ENCODE measurements around the gene MYBPC2. TPM values are rescaled to one million over a fixed set of nuclear protein-coding genes. Genes with fewer than 3 reads are reported as not detected.

Gene MYBPC2
- polyA plus RNA-seq, 6 donors from 2014 or later = 0.44 to 6.6 (median 1.2) TPM; not detected in 1

GRCh38 chr19:50498219-50499056 lies 65.7 kb downstream of the MYBPC2 start:
- DNase-seq (no peak), ATAC-seq (ENCODE audit: low read depth in 2 of 2) (no peak)
- Mint-ChIP-seq H3K36me3 (no peaks in the 10 kb centered on the region), H3K27ac (no peak overlapping the region), H3K4me3 (no peak overlapping the region), H3K4me1 (peaks cover 0 to 10% (median 2%) of the 10 kb centered on the region in 3 donors), H3K27me3 (no peaks in the 10 kb centered on the region), H3K9me3 (no peaks in the 10 kb centered on the region)

DNA sequence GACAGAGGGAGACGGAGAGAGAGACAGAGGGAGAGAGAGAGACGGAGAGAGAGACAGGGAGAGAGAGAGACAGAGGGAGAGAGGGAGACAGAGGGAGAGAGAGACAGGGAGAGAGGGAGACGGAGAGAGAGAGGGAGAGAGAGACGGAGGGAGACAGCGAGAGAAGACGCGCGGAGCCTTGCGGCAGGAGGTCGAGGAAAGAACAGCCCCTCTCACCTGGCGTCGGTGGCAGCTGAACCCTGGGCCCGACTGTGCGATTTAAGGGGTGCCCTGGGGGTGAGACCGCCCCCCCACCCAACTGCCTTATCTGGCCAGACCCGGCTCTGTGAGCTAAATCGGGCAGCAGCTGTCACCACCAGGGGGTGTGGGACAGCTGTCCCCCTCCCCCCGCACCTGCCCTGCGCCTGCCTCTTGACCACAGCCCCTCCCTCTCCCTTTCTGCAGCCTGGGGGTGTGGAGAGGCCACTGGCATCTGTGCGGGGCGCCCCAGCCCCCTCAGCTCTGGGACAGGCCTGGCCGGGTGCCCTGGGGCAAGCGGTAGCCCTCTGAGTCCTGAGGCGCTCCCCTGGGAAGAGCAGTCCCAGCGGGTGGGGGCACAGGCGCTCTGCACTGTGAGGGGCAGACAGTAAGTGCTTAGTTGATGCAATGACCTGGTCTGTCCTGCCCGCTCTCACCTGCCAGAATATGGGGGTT lies 67.5 kb downstream of the MYBPC2 start:
- no peaks in the 10 kb centered on the region for H3K27me3 Mint-ChIP-seq
- ATAC-seq (ENCODE audit: low read depth in 2 of 2) = peak; percentile 50 to 66
- DNase-seq = no peak
- H3K27ac Mint-ChIP-seq = peak overlapping the region in 1 of 6 donors; percentile 42
- H3K4me3 Mint-ChIP-seq = no peak overlapping the region
- H3K9me3 Mint-ChIP-seq = no peaks in the 10 kb centered on the region
- peaks cover 0 to 10% (median 2%) of the 10 kb centered on the region in 3 donors for H3K4me1 Mint-ChIP-seq
- H3K36me3 Mint-ChIP-seq = no peaks in the 10 kb centered on the region

DNA sequence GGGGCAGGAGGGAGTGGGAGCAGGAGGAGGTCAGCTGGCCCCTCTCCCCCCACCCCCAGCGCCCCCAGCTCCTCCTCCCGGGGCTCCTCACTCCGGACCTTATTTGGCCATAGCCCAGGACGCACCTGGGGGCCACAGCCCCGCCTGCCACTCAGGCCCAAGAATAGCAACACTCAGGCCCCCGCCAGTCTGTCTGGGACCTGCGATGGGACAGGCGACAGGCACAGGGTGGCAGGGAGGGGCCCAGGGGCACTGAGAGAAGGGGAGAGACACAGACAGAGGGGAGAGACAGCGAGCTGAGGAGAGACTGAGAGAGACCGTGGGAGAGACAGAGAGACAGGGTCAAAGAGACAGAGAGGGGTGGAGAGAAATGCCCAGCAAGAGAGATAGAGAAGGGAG lies 68.1 kb downstream of the MYBPC2 start:
- ATAC-seq (ENCODE audit: low read depth in 2 of 2) (peak in 1 of 2 donors; percentile 16), DNase-seq (no peak)
- no peaks in the 10 kb centered on the region for H3K9me3 Mint-ChIP-seq
- no peak overlapping the region for H3K4me3 Mint-ChIP-seq
- peaks cover 0 to 10% (median 2%) of the 10 kb centered on the region in 3 donors for H3K4me1 Mint-ChIP-seq
- peak overlapping the region in 2 of 6 donors; percentile 42 to 81 for H3K27ac Mint-ChIP-seq
- no peaks in the 10 kb centered on the region for H3K27me3 Mint-ChIP-seq
- no peaks in the 10 kb centered on the region for H3K36me3 Mint-ChIP-seq

- DNase-seq = no peak
- Mint-ChIP-seq H3K27ac (peak overlapping the region in 2 of 6 donors; percentile 42 to 81), H3K4me3 (no peak overlapping the region), H3K9me3 (no peaks in the 10 kb centered on the region), H3K4me1 (peaks cover 0 to 10% (median 2%) of the 10 kb centered on the region in 3 donors), H3K36me3 (no peaks in the 10 kb centered on the region), H3K27me3 (no peaks in the 10 kb centered on the region)
- peak in 1 of 2 donors; percentile 13 for ATAC-seq (ENCODE audit: low read depth in 2 of 2)
Observed at GRCh38 chr19:50501186-50501567, 68.5 kb downstream of the MYBPC2 start.

GRCh38 chr19:50501568-50502475 lies 69.1 kb downstream of the MYBPC2 start:
- Mint-ChIP-seq H3K9me3 (no peaks in the 10 kb centered on the region), H3K27ac (peak overlapping the region in 2 of 6 donors; percentile 21 to 44), H3K27me3 (no peaks in the 10 kb centered on the region), H3K4me1 (peaks cover 0 to 13% (median 2%) of the 10 kb centered on the region in 3 donors), H3K36me3 (peaks cover 0 to 2% of the 10 kb centered on the region in 2 donors), H3K4me3 (no peak overlapping the region)
- ATAC-seq (ENCODE audit: low read depth in 2 of 2) (no peak), DNase-seq (no peak)

GRCh38 chr19:50505856-50506611 lies 73.3 kb downstream of the MYBPC2 start:
- no peak overlapping the region for H3K4me3 Mint-ChIP-seq

DNA sequence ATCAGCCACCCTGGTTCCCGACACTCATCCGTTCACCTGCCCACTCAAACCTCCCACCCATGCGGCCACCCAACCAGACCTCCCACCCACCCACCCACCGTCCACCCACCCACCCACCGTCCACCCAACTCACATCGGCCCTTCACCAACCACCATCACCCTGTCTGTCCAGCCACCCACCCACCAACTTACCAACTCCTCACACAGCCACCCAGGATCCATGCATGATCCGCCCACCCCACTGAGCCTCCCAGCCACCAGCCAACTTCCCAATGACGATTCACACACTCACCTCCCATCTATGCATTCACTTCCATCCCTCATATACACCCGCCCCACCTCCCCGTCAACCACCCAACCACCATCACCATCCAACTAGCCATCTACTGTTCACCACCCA lies 74.0 kb downstream of the MYBPC2 start:
- peaks cover 0 to 2% (median 0%) of the 10 kb centered on the region in 7 donors for H3K9me3 Mint-ChIP-seq
- H3K27me3 Mint-ChIP-seq = no peaks in the 10 kb centered on the region
- H3K4me3 Mint-ChIP-seq = no peak overlapping the region
- no peak for DNase-seq
- peaks cover 0 to 16% of the 10 kb centered on the region in 2 donors for H3K36me3 Mint-ChIP-seq
- peak overlapping the region in 1 of 6 donors; percentile 96 for H3K27ac Mint-ChIP-seq
- no peak for ATAC-seq (ENCODE audit: low read depth in 2 of 2)
- peaks cover 20 to 38% (median 21%) of the 10 kb centered on the region in 3 donors for H3K4me1 Mint-ChIP-seq

More at GRCh38 chr19:50505856-50506611, 73.3 kb downstream of the MYBPC2 start:
- Mint-ChIP-seq H3K27me3 (no peaks in the 10 kb centered on the region), H3K4me1 (peaks cover 13 to 33% (median 15%) of the 10 kb centered on the region in 3 donors), H3K9me3 (no peaks in the 10 kb centered on the region), H3K36me3 (peaks cover 0 to 9% of the 10 kb centered on the region in 2 donors), H3K27ac (peak overlapping the region in 1 of 6 donors; percentile 11)
- DNase-seq (no peak), ATAC-seq (ENCODE audit: low read depth in 2 of 2) (no peak)

DNA sequence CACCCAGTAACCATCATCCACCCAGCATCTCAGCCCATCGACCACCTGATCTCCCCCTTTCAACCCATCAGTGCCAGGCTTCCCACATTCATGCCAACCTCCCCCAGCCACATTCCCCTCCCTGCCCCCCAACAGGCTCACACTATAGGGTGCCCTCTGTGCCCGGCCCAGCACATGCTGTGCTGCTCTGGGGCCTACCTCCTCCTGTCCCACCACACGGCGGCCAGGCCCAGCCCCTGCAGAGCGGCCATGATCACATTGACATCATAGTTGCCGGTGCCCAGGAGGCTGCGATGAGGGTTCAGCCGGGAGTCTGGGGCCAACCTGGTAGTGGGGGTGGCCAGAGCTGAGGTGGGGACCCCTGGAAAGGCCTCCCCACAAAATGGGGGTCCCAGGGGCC lies 74.7 kb downstream of the MYBPC2 start:
- H3K27me3 Mint-ChIP-seq = no peaks in the 10 kb centered on the region
- no peak overlapping the region for H3K4me3 Mint-ChIP-seq
- H3K36me3 Mint-ChIP-seq = peaks cover 0 to 16% of the 10 kb centered on the region in 2 donors
- no peak for DNase-seq
- peaks cover 20 to 36% (median 23%) of the 10 kb centered on the region in 3 donors for H3K4me1 Mint-ChIP-seq
- no peak for ATAC-seq (ENCODE audit: low read depth in 2 of 2)
- H3K27ac Mint-ChIP-seq = peak overlapping the region in 3 of 6 donors; percentile 38 to 96 (median 64)
- peaks cover 0 to 2% (median 0%) of the 10 kb centered on the region in 7 donors for H3K9me3 Mint-ChIP-seq

GRCh38 chr19:50508843-50509190 lies 76.1 kb downstream of the MYBPC2 start:
- no peak for DNase-seq

DNA sequence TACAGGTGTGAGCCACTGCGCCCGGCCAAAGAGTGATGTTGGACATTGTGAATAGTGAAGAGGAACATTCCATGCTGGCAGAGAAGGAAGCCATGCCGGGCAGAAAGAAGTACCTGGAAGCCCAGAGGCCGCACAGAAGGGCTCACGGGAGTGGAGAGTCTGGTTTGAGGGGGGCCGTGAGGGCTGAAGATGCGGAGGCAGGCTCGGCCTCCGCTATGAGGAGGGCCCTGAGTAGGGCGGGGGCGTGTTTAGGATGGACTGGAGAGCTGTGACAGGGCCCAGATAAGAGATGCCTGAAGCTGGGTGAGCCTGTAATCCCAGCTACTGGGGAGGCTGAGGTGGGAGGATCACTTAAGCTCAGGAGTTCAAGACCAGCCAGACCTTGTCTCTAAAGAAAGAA lies 76.7 kb downstream of the MYBPC2 start:
- no peak for ATAC-seq (ENCODE audit: low read depth in 2 of 2)
- Mint-ChIP-seq H3K36me3 (peaks cover 0 to 16% of the 10 kb centered on the region in 2 donors), H3K27me3 (peaks cover 0 to 14% (median 11%) of the 10 kb centered on the region in 3 donors), H3K4me3 (peak overlapping the region in 4 of 8 donors; percentile 14 to 80 (median 64)), H3K4me1 (peaks cover 27 to 40% (median 27%) of the 10 kb centered on the region in 3 donors), H3K27ac (peak overlapping the region; percentile 47 to 100 (median 97)), H3K9me3 (peaks cover 0 to 2% (median 0%) of the 10 kb centered on the region in 7 donors)
- DNase-seq = no peak

More at GRCh38 chr19:50508843-50509190, 76.1 kb downstream of the MYBPC2 start:
- H3K4me1 Mint-ChIP-seq = peaks cover 23 to 40% (median 27%) of the 10 kb centered on the region in 3 donors
- peak overlapping the region; percentile 60 to 96 (median 84) for H3K27ac Mint-ChIP-seq
- peak overlapping the region in 3 of 8 donors; percentile 14 to 58 (median 16) for H3K4me3 Mint-ChIP-seq
- H3K27me3 Mint-ChIP-seq = peaks cover 0 to 10% (median 8%) of the 10 kb centered on the region in 3 donors
- peaks cover 0 to 16% of the 10 kb centered on the region in 2 donors for H3K36me3 Mint-ChIP-seq
- no peak for ATAC-seq (ENCODE audit: low read depth in 2 of 2)
- H3K9me3 Mint-ChIP-seq = peaks cover 0 to 2% (median 0%) of the 10 kb centered on the region in 7 donors

DNA sequence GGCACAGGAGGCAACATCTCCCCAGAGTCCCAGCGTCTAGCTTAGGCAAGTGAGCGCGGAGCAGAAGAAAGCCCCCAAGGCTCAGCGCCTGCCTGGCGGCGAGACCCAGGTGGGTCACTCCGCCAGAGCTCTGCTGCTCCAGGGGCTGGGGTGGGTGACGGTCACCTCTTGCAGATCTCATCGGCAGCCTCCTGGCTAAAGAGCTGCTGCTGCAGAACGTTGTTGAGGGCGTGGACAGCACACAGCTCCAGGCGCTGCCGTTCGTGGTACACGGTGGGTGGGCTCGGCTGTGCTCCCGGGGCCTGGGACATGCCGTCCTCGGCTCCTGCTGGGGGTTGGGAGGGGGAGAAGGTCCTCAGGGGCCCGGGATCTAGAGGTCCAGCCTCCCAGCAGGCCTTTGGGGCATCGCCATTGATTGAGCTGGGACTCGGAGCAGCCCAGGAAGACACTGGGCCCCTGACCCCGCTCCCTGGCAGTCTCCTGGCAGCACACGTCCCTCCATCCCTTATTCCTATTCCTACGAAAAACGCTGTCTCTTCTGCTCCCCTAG lies 77.5 kb downstream of the MYBPC2 start:
- ATAC-seq (ENCODE audit: low read depth in 2 of 2) = no peak
- H3K4me1 Mint-ChIP-seq = peaks cover 27 to 40% (median 30%) of the 10 kb centered on the region in 3 donors
- DNase-seq = no peak
- peak overlapping the region; percentile 96 to 100 (median 99) for H3K27ac Mint-ChIP-seq
- peaks cover 0 to 18% (median 14%) of the 10 kb centered on the region in 3 donors for H3K27me3 Mint-ChIP-seq
- H3K4me3 Mint-ChIP-seq = peak overlapping the region; percentile 71 to 98 (median 94)
- peaks cover 0 to 16% of the 10 kb centered on the region in 2 donors for H3K36me3 Mint-ChIP-seq
- peaks cover 0 to 2% (median 0%) of the 10 kb centered on the region in 7 donors for H3K9me3 Mint-ChIP-seq

DNA sequence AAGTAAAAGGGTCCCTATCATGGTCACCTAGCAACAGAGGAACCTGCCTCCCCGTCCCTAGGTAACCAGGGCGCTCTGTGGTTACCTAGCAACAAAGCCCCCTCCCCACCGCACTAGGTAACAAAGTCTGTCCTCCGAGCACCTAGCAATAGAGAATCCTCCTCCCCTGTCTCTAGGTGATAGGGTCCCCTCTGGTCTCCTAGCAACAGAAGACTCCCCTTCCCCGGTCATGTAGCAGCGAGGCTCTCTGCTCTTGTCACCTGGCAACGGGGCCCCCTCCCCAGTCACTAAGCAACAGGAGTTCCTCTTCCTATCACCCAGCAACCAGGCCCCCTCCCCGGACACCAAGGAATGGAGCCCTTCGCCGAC lies 78.0 kb downstream of the MYBPC2 start:
- peaks cover 0 to 2% (median 0%) of the 10 kb centered on the region in 7 donors for H3K9me3 Mint-ChIP-seq
- DNase-seq (no peak), ATAC-seq (ENCODE audit: low read depth in 2 of 2) (peak; percentile 38 to 40)

More for the DNA sequence above, 78.0 kb downstream of the MYBPC2 start:
- Mint-ChIP-seq H3K36me3 (peaks cover 0 to 16% of the 10 kb centered on the region in 2 donors), H3K27me3 (peaks cover 0 to 18% (median 17%) of the 10 kb centered on the region in 3 donors), H3K27ac (peak overlapping the region; percentile 96 to 100 (median 99)), H3K4me3 (peak overlapping the region; percentile 71 to 98 (median 94)), H3K4me1 (peaks cover 27 to 40% (median 30%) of the 10 kb centered on the region in 3 donors)
